NCI-H526 treated with DMSO at 0.1 percent for 48 hours (cell line): Measurements from ENCODE around the gene SLC39A7.

ENCODE experiments used
- DNase-seq: peaks from one replicate; lab custom pipeline; 2025; lab: John Stamatoyannopoulos, UW

SLC39A7 gene

GRCh38 chr6:33200219-33201146 is at the start of gene SLC39A7, which contains the start of gene RXRB:
Gene SLC39A7, plus strand, starts transcription at chr6:33200867. Its CDS starts 379 bp downstream, at chr6:33201246.
Gene RXRB, minus strand, starts transcription at chr6:33200665. Its CDS starts 189 bp downstream, at chr6:33200476.
- DNase-seq, result peak; percentile 94

GRCh38 chr6:33151050-33151449 is 49.6 kb upstream of the SLC39A7 start:
- no peak for DNase-seq

GRCh38 chr6:33154349-33154748 is 46.3 kb upstream of the SLC39A7 start:
- DNase-seq, result no peak

- no peak for DNase-seq
Observed at GRCh38 chr6:33156561-33156960, 44.1 kb upstream of the SLC39A7 start.

GRCh38 chr6:33156964-33157363 is 43.7 kb upstream of the SLC39A7 start:
- DNase-seq, result no peak

GRCh38 chr6:33160096-33160495 is 40.6 kb upstream of the SLC39A7 start:
- DNase-seq, result no peak

- no peak for DNase-seq
Observed at GRCh38 chr6:33160728-33161344, 39.8 kb upstream of the SLC39A7 start.

GRCh38 chr6:33161354-33162331 is 39.0 kb upstream of the SLC39A7 start:
- DNase-seq, result peak; percentile 19

- no peak for DNase-seq
Observed at GRCh38 chr6:33163540-33163939, 37.1 kb upstream of the SLC39A7 start.

- no peak for DNase-seq
Observed at GRCh38 chr6:33164176-33164575, 36.5 kb upstream of the SLC39A7 start.

GRCh38 chr6:33164665-33165373 is 35.8 kb upstream of the SLC39A7 start:
- no peak for DNase-seq

- DNase-seq, result no peak
Observed at GRCh38 chr6:33165581-33166258, 34.9 kb upstream of the SLC39A7 start.

- DNase-seq, result no peak
Observed at GRCh38 chr6:33166363-33166762, 34.3 kb upstream of the SLC39A7 start.

- DNase-seq, result no peak
Observed at GRCh38 chr6:33166811-33167210, 33.9 kb upstream of the SLC39A7 start.

- no peak for DNase-seq
Observed at GRCh38 chr6:33167374-33168283, 33.0 kb upstream of the SLC39A7 start.

GRCh38 chr6:33168284-33168601 is 32.4 kb upstream of the SLC39A7 start:
- DNase-seq, result no peak

GRCh38 chr6:33168639-33169038 is 32.0 kb upstream of the SLC39A7 start:
- DNase-seq, result no peak

GRCh38 chr6:33169291-33170175 is 31.1 kb upstream of the SLC39A7 start:
- DNase-seq, result no peak
